Measurements from ENCODE around the gene PRSS48.

Gene PRSS48

DNA sequence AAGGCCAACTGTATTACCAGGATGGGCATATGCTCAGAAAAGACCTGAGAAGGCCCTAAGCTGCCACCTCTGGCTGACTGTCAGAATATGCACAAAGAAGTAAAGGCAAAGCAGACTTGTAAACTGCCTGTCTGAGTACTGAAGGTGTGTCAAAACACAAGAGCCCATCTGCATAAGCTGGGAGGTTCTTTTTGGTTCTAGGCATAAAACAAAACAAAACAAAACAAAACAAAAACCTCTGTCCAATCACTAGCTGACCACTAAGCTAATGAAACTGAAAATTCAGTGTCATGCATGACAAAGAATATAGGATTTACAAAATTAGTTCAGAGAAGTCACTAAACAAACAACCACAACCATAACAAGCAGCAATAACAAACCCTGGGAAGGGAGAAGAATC, 27.8 kb downstream of the PRSS48 start:
- no peak overlapping the region for H3K4me3 ChIP-seq (ENCODE audit: low read depth, low read length)
- TF ChIP-seq, protein P1, sequence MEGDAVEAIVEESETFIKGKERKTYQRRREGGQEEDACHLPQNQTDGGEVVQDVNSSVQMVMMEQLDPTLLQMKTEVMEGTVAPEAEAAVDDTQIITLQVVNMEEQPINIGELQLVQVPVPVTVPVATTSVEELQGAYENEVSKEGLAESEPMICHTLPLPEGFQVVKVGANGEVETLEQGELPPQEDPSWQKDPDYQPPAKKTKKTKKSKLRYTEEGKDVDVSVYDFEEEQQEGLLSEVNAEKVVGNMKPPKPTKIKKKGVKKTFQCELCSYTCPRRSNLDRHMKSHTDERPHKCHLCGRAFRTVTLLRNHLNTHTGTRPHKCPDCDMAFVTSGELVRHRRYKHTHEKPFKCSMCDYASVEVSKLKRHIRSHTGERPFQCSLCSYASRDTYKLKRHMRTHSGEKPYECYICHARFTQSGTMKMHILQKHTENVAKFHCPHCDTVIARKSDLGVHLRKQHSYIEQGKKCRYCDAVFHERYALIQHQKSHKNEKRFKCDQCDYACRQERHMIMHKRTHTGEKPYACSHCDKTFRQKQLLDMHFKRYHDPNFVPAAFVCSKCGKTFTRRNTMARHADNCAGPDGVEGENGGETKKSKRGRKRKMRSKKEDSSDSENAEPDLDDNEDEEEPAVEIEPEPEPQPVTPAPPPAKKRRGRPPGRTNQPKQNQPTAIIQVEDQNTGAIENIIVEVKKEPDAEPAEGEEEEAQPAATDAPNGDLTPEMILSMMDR (IDR thresholded peaks at IDR 0.05; ENCODE audit: insufficient read depth, low read depth, low read length, missing control alignments) = no peak
- DNase-seq (ENCODE audit: low read depth) = peak; percentile 62

DNA sequence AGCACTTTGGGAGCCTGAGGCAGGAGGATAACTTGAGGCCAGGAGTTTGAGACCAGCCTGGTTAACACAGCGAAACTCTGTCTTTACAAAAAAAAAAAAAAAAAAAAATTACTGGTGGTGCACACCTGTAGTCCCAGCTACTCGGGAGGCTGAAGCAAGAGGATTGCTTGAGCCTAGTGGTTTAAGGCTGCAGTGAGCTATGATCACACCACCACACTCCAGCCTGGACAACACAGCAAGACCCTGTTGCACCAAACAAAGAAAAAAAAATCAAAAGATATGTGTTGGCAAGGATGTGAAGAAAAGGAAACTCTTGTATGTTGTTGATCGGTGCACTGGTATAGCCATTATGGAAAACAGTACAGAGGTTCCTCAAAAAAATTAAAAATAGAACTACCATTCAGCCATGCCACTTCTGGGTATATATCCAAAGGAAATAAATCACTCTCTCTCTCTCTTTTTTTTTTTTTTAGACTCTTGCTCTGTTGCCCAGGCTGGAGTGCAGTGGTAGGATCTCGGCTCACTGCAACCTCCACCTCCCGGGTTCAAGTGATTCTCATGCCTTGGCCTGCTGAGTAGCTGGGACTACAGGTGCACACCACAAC, 33.3 kb downstream of the PRSS48 start:
- H3K4me3 ChIP-seq (ENCODE audit: low read depth, low read length) = no peak overlapping the region
- DNase-seq (ENCODE audit: low read depth) = no peak
- TF ChIP-seq, protein P1 (IDR thresholded peaks at IDR 0.05; ENCODE audit: insufficient read depth, low read depth, low read length, missing control alignments) = no peak

DNA sequence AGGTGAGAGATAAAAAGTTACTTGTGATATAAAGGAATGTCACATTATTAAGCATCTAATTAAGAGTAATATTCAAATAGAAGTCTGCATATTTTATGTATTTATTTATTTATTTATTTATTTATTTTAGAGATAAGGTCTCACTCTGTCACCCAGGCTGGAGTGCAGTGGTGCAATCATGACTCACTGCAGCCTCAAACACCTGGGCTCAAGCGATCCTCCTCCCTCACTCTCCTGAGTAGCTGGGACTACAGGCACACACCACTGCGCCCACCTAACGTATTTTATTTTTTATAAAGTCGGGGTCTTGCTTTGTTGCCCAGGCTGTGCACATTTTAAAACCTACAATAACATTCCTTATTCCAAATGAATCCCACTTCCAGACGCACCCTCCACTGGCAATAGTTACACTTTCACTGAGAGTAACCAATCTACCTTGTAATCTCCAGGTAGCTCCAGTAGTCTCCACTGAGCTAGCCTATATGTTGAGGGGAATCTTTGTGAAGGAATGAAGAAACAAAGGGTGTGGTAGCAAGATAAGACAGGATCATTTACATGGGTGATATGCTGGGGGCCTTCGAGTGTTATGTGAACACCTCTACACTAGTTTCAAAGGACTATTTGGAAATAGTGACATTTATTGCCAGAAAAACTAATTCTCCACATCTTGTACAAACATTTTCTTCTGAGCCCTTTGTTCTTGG, 36.5 kb downstream of the PRSS48 start:
- no peak for DNase-seq (ENCODE audit: low read depth)
- H3K4me3 ChIP-seq (ENCODE audit: low read depth, low read length) = no peak overlapping the region
- TF ChIP-seq, protein P1 (IDR thresholded peaks at IDR 0.05; ENCODE audit: insufficient read depth, low read depth, low read length, missing control alignments) = no peak

DNA sequence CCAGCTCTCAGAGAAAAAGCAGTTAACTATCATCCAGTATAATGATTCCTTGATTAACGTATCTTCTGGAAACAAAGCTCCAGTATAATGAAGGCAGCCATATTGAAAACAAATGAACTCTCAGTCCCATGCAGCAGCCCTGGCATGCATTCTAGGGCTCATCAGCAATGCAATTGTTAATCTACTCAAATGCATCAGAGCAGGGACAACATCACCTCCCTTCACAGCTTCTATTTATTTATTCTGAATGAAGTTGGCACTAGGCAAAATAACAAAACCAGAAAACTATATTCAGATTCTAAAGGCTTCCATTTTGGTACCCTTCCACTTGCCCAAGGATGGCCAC, 37.0 kb downstream of the PRSS48 start:
- no peak for DNase-seq (ENCODE audit: low read depth)
- TF ChIP-seq, protein P1 (IDR thresholded peaks at IDR 0.05; ENCODE audit: insufficient read depth, low read depth, low read length, missing control alignments) = no peak
- H3K4me3 ChIP-seq (ENCODE audit: low read depth, low read length) = no peak overlapping the region

DNA sequence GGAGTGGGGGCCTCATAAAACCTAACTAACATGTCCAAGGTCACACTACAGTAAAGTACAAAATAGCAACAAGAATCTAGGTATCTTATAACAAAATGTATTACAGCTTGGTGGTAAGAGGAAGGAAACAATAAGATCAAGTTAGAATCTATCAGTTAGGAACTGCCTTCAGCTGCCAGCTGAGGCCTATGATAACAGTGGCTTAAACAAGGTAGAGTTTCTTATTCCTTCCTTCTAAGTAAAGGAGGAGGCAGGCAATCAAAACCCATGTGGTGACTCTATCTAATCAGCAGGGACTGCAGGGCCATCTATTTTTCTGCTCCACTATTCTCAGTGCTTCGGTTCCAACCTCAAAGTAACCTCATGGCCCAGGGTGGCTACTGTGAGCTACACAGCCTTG, 37.5 kb downstream of the PRSS48 start:
- H3K4me3 ChIP-seq (ENCODE audit: low read depth, low read length) = no peak overlapping the region
- no peak for DNase-seq (ENCODE audit: low read depth)
- TF ChIP-seq, protein P1 (IDR thresholded peaks at IDR 0.05; ENCODE audit: insufficient read depth, low read depth, low read length, missing control alignments) = no peak

DNA sequence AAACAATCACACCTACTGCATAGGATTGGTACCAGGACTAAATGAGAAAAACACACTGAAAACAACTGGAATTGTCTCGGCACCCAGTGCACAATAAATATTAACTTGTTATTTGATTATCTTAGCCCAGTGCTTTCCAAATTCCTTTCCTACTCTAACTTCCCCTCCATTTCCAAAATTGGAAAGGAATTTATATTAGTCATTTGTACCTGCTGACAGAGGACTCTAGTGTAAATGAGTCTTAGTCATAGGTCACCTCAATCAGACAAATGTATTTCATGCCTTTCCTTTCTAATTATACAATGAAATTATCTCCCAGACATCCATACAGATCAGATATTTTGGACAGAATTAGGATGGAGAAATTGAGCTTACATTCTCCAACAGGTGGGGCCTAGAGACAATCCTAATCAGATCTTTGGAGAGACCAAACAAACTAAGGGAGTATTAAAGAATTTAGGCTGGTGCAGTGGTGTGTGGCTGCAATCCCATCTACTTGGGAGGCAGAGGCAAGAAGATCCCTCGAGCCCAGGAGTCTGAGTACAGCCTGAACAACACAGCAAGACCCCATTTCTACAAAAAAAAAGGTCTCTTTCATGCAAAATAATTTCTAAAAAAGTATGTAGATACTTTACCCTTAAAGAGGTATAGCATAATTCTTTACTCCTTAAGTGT, 38.4 kb downstream of the PRSS48 start:
- TF ChIP-seq, protein P1 (IDR thresholded peaks at IDR 0.05; ENCODE audit: insufficient read depth, low read depth, low read length, missing control alignments) = no peak
- H3K4me3 ChIP-seq (ENCODE audit: low read depth, low read length) = no peak overlapping the region
- DNase-seq (ENCODE audit: low read depth) = no peak

Data from GM12865 (cell line).